Activated B cell treated with CpG ODN at 0.5 μM for 24 hours (primary cell): ENCODE data around the gene KSR2. TPM values are rescaled to one million over a fixed set of nuclear protein-coding genes. Genes with fewer than 3 reads are reported as not detected.

Source experiments
- ATAC-seq: fragments of 200-7000 bp; cut with Tn5 transposase; one replicate; pipeline ENCODE4 v1.10.0; 2021; ENCODE audit warnings: low read depth, mild to moderate bottlenecking, moderate library complexity
- CTCF ChIA-PET: fragments of 350-600 bp; sonication (Branson Sonifier 250); formaldehyde crosslinking; loops from one replicate; lab custom pipeline; 2021; ENCODE audit warnings: antibody characterized with exemption; lab: Charles Lee
- POLR2A ChIA-PET: fragments of 350-600 bp; sonication (Branson Sonifier 250); formaldehyde crosslinking; loops from one replicate; lab custom pipeline; 2021; ENCODE audit warnings: antibody characterized with exemption; lab: Charles Lee
- DNase-seq: peaks from one replicate; pipeline ENCODE4 v3.0.0; 2022
- H3K27ac Mint-ChIP-seq: one replicate; pipeline ENCODE4 v1.8.0; 2020; ENCODE audit warnings: mixed read lengths
- H3K27me3 Mint-ChIP-seq: one replicate; pipeline ENCODE4 v1.8.0; 2021; ENCODE audit warnings: mixed read lengths
- H3K36me3 Mint-ChIP-seq: one replicate; pipeline ENCODE4 v1.8.0; 2021; ENCODE audit warnings: low read depth, mixed read lengths
- H3K4me1 Mint-ChIP-seq: one replicate; pipeline ENCODE4 v1.8.0; 2021; ENCODE audit warnings: mixed read lengths
- H3K4me3 Mint-ChIP-seq: one replicate; pipeline ENCODE4 v1.8.0; 2020; ENCODE audit warnings: mild to moderate bottlenecking, mixed read lengths
- H3K9me3 Mint-ChIP-seq: one replicate; pipeline ENCODE4 v1.8.0; 2020; ENCODE audit warnings: mixed read lengths
- intact Hi-C: fragments of 100-400 bp; cut with micrococcal nuclease; formaldehyde crosslinking; loops from one replicate; pipeline ENCODE4 v1.15.1; 2024
- total RNA-seq: library from RNA; stranded (reverse); gene quantifications from 2 replicates; pipeline ENCODE4 v1.2.3, GENCODE V29; 2022
- TF ChIP-seq, protein P1 (sequence below): fragments of 200-600 bp; IDR thresholded peaks from one replicate; pipeline ENCODE4 v1.8.0; 2022; ENCODE audit warnings: antibody characterized with exemption, mild to moderate bottlenecking

KSR2 gene
- total RNA-seq, 1 donor from 2014 or later: not detected

DNA sequence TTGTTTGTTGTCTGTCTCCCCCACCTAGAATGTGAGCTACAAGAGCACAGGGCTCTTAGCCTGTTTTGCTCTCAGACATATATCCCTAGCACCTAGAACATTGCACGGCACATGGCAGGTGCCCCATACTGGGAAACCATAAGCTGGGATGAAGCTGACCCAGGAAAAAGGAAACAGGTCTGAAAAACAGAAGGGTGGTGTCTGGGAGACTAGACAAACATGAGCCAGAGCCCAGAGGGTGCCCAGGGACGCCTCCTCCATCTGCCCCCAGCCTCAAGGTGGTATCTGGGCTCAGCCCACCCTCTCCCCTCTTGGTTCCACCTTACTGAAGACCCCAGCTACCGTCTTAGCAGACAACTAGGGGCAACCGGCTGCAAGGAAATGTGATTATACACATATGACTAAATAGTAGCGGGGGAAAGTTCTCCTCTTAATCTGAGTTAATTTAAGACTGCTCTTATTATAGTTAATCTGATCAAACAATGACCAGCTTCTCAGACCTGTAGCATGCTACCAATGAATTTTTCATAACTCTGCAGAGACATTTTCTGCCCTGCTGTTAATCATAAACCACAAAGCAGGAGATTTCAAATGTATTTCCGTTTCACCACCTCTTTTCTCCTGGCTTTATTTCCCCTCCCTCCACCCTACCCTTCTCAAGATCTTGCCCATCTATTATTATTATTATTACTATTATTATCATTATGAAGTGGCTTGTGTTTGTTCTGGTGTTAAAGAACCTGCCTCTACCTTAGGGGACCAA, 31.9 kb downstream of the KSR2 start:
- TF ChIP-seq, protein P1, sequence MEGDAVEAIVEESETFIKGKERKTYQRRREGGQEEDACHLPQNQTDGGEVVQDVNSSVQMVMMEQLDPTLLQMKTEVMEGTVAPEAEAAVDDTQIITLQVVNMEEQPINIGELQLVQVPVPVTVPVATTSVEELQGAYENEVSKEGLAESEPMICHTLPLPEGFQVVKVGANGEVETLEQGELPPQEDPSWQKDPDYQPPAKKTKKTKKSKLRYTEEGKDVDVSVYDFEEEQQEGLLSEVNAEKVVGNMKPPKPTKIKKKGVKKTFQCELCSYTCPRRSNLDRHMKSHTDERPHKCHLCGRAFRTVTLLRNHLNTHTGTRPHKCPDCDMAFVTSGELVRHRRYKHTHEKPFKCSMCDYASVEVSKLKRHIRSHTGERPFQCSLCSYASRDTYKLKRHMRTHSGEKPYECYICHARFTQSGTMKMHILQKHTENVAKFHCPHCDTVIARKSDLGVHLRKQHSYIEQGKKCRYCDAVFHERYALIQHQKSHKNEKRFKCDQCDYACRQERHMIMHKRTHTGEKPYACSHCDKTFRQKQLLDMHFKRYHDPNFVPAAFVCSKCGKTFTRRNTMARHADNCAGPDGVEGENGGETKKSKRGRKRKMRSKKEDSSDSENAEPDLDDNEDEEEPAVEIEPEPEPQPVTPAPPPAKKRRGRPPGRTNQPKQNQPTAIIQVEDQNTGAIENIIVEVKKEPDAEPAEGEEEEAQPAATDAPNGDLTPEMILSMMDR: no peak
- no peak overlapping the region for H3K4me3 Mint-ChIP-seq
- no peak overlapping the region for H3K27ac Mint-ChIP-seq
- H3K27me3 Mint-ChIP-seq: peaks cover 2% of the 10 kb centered on the region
- H3K4me1 Mint-ChIP-seq: no peaks in the 10 kb centered on the region
- H3K9me3 Mint-ChIP-seq: no peaks in the 10 kb centered on the region
- POLR2A ChIA-PET: no interaction called here
- intact Hi-C loops: no loop called here
- no peak for ATAC-seq
- H3K36me3 Mint-ChIP-seq: no peaks in the 10 kb centered on the region
- DNase-seq: no peak
- CTCF ChIA-PET: no interaction called here

DNA sequence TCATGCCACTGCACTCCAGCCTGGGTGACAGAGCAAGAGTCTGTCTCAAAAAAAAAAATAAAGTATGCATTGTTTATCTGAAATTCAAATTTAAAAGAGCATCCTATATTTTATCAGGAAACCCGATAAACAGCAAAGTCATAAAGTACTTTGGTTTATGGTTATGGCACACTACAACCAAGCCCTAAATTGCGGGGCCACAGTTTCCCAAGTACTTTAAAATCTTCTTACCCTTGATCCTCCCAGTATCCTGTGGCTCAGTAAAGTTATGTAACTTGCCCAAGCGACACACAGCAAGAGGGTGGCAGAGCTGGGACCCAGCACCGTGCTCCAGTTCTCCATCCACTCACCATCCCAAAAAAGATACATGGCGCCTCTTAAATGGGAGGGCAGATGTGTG, 35.2 kb downstream of the KSR2 start:
- intact Hi-C loops: no loop called here
- Mint-ChIP-seq H3K4me3 (no peak overlapping the region), H3K36me3 (no peaks in the 10 kb centered on the region), H3K4me1 (no peaks in the 10 kb centered on the region), H3K9me3 (peaks cover 3% of the 10 kb centered on the region), H3K27me3 (no peaks in the 10 kb centered on the region), H3K27ac (no peak overlapping the region)
- ATAC-seq: no peak
- CTCF ChIA-PET: no interaction called here
- no peak for DNase-seq
- POLR2A ChIA-PET: no interaction called here
- TF ChIP-seq, protein P1: no peak

DNA sequence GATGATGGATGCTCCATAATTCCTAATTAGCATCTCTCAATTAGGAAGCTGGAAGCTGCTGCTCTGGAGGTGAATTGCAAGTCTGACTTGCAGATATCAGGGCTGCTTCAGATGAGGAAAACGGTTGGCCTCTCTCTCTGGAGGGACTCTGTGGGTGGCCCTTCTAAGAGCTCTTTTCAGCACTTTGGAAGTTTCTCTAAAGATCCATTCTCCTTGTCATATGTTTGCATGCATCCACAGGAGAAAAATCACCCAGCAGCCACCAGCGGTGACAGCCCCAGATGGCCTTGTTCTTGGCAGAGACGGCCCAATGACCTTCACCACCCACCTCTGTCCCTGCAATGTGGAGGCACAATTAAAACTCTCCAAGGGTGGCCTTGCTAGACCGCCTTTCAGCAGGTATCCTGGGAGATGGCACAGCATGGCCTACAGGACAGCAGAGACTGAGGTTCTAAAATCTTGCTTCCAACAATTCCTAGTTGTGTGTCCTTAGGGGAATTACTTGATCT, 42.3 kb downstream of the KSR2 start:
- DNase-seq: no peak
- H3K36me3 Mint-ChIP-seq: no peaks in the 10 kb centered on the region
- ATAC-seq: no peak
- H3K27ac Mint-ChIP-seq: no peak overlapping the region
- CTCF ChIA-PET: no interaction called here
- H3K4me1 Mint-ChIP-seq: no peaks in the 10 kb centered on the region
- TF ChIP-seq, protein P1: no peak
- intact Hi-C loops: no loop called here
- POLR2A ChIA-PET: no interaction called here
- peaks cover 2% of the 10 kb centered on the region for H3K9me3 Mint-ChIP-seq
- H3K4me3 Mint-ChIP-seq: no peak overlapping the region
- peaks cover 7% of the 10 kb centered on the region for H3K27me3 Mint-ChIP-seq

DNA sequence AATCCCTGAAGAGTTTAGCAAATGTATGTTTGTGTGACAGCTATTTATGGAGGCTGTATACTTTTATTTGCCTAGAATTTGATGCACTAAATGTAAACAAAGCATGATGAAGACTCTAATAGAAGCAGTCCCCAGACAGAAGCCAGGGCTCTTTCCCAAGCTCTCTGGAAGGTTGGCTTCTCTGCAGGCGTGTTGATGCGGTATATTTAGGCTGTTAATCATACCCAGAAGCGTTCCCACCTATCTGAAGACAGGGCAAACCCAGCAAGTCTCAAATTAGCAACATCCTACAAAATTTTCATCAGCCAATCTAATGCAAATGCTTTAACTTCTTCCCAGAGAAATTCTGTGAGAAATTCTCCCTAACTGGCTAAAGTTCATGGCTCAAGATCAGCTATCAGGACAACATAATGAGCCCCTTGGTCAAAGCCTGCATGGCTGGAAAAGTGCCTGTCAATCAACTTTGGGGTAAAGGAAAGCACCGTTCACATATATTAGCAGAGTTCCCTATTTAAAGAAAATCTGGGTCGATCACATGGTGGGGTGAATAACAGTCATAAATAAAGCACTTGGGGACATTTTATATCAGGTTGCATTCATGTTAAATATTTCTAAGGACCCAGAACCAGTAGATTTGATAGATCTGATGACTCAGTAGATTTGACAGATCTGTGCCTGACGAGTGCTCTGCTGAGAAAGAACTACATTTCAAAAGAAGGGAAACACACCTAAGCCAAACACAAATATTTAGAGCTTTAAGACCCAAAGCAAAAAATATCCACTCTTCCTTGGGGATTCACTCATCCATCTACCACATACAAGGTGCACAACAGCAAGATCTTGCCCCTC, 46.6 kb downstream of the KSR2 start:
- no peak overlapping the region for H3K27ac Mint-ChIP-seq
- H3K4me1 Mint-ChIP-seq: no peaks in the 10 kb centered on the region
- H3K27me3 Mint-ChIP-seq: peaks cover 7% of the 10 kb centered on the region
- CTCF ChIA-PET: no interaction called here
- intact Hi-C loops: no loop called here
- ATAC-seq (no peak), DNase-seq (no peak)
- no peaks in the 10 kb centered on the region for H3K36me3 Mint-ChIP-seq
- TF ChIP-seq, protein P1: no peak
- POLR2A ChIA-PET: no interaction called here
- H3K9me3 Mint-ChIP-seq: no peaks in the 10 kb centered on the region
- no peak overlapping the region for H3K4me3 Mint-ChIP-seq

DNA sequence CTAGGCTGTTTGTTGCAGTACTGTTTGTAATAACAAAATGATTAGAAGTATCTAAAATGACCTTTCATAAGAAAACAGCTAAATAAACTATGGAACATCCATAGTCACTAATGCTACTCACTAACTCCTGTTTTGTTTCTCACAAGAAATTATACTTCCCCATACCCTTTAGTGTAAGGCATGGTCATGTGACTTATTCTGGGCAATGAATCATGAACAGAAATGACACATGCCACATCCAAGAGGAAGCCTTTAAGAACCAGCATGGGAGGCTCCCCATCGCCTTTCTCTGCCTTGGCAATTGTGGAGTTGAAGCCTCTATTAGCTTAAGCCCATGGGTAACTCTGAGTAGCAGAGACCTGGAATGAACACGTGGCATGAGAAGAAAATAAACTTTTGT, 49.3 kb downstream of the KSR2 start:
- no peak for ATAC-seq
- TF ChIP-seq, protein P1: no peak
- Mint-ChIP-seq H3K27ac (no peak overlapping the region), H3K27me3 (peaks cover 7% of the 10 kb centered on the region), H3K4me1 (no peaks in the 10 kb centered on the region), H3K36me3 (no peaks in the 10 kb centered on the region), H3K4me3 (no peak overlapping the region), H3K9me3 (no peaks in the 10 kb centered on the region)
- ChIA-PET CTCF (no interaction called here), POLR2A (no interaction called here)
- intact Hi-C loops: no loop called here
- DNase-seq: no peak
